RKO (cell line): ENCODE results near the gene MOB3C.
A peak's percentile ranks its signal among the peaks of the same experiment; 100 is the strongest.

ENCODE experiments used
- DNase-seq: peaks from one replicate; pipeline ENCODE4 v3.0.0-alpha.2; 2016; ENCODE audit warnings: low spot score

Gene MOB3C

DNA sequence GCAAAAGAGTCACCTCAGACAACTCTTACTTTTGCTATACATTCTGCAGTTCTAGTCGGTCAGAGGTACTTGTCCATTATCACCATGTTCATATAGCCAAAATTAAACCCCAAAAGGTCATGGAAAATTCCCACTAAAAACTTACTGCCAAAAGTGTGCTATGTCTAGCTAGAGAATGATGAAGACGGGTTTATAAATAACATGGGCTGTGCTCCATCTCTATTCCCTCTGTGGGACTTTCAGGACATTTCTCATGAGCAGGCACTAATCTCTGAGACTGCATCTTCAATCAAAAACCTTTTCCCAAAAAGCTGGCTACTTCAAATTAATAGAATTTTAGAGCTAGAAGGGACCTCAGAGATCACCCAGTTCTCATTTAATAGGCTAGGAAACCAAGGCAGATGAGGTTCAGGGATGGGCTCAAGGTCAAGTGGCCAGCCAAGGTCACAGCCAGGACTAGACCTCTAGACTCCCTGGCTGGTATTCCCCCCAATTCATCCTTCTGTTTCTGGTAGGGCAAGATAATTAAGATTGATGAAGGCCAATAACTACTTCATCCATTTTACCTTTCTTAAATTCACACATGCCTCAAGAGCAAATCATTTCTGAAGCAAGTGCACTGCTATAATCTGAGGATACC, 21.0 kb upstream of the MOB3C start:
- no peak for DNase-seq

DNA sequence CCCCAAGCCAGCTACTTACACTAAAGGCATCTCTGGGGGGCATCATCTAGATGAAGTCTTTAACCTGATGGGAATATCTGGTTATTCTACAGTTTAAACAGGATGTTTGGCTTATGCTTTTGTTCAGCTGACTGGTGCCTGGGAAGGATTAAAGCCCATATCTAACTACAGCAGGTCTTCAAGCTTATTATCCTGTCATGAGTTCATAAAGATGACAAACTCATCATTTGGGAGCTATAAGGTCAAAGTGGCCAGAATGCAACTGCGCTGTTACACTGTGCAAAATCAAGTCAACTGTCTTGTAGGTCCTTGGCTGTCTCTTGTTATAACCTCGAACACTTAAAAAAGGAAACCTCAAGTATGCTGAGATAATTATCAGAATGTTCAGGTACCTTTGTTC, 18.6 kb upstream of the MOB3C start:
- DNase-seq: no peak

DNA sequence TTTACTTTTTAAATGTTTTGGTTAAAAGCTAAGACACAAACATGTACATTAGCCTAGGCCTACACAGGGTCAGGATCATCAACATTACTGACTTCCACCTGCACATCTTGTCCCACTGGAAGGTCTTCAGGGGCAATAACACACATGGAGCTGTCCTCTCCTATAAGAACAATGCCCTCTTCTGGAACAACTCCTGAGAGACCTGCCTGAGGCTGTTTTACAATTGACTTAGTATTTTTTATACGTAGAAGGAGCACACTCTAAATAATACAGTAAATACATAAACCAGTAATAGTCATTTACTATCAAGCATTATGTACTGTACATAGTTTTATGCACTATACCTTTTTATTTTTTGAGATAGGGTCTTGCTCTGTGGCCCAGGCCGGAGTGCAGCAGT, 14.1 kb upstream of the MOB3C start:
- DNase-seq: no peak

DNA sequence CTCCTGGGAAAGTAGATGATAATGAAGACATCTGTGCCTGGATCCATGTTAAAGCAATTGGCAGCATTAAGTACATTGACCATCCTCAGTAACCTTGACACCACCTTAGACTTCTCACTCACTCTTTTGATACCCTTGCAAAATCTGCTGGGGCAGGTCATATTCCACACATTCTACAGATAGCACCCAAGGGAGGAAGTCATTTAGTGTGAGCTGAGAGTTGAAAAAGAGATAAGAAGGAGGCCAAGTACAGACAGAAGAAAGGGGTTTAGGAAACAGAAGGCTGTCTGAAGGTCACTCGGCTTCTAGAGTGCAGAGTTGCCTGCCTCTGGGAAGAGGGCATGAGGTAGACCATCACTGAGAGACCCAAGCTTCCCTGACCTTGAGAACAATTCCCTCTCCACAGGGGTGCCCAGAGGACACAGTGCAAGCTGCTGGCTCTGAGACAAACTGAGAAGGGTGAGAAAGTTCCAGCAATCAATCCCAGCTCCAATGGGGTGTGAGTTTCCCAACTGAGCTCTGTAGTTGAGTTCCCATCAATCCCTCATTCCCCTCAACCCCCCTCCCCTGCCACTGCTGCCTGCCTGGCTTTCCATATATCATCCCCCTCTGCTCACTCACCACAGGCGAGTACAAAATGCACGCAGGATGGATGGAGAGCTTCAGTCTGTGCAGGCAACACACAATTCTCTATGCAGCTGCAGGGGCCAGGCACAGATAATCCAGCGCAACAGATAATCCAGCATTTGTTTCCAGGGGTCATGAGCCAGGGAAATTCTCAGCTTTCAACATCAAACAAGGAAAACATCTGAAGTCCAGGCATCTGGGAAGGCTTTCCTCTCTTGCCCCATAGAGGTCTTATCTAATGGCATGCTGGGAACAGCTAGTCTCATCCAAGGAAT, 7.4 kb upstream of the MOB3C start:
- no peak for DNase-seq

DNA sequence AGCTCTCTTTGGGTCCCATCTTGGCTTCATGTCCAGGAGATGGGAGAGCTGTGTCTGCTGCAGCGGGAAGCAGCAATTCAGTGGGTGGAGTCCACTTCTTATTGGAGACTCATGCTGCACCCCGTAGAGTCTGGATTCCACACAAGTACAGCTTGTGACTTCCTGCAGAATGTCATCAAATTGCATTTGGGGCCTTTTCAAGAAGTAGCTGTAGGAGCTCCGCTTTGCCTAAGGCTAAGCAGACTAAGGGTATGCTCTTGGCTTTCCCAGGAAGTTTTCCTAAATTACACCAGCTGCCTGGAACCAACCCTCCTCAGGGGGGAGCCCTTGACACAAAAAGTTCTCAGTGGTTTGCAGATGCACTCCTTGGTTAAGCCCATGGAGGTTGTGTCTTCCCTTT, 5.7 kb upstream of the MOB3C start:
- peak; percentile 34 for DNase-seq

DNA sequence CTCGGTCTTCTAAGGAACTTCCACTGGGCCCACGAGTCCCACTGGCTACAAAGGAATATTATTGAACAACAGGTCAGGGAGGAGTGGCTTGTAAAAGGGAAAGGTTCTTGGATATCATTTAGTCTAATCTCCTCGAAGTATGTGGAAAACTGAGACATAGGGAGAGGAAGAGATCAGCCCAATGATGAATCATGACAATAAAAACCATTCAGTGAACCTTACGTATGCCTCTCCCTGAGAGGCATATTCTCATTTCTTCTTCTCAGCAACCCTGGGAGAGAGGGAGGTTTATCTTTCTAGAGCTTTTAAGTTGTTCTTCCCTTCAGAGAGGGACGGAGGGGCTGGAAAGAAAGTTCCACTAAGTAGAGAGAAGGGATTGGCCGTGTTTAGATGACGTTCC, 5.3 kb upstream of the MOB3C start:
- DNase-seq: no peak

DNA sequence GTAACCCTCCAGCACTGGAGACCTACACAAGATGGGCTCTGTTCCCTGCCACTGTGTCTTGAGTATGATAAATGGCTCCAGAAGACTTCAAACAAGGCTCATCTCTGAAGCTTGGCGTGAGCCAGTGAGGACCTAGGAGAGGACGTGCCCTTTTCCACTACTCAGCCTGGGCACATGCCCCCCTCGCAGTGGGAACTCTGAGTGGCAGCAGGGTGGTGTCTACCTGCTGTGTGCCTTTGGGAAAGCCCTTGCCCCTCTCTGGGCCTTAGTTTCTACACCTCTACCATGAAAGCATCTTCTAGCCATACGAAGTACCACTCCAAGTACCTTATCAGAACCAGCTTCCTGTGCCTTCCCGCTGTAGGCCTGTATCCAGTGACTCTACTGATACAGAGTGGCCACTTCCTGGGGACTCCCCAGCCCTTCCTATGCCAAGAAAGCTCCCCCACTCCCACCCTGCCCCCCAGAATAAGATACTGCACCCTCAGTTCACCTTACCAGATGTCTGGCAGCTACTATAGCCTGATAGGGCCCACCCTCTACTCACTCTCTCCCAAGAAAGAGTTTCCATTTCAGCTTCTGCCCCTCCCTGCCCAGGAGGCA, 3.1 kb upstream of the MOB3C start:
- DNase-seq: no peak

DNA sequence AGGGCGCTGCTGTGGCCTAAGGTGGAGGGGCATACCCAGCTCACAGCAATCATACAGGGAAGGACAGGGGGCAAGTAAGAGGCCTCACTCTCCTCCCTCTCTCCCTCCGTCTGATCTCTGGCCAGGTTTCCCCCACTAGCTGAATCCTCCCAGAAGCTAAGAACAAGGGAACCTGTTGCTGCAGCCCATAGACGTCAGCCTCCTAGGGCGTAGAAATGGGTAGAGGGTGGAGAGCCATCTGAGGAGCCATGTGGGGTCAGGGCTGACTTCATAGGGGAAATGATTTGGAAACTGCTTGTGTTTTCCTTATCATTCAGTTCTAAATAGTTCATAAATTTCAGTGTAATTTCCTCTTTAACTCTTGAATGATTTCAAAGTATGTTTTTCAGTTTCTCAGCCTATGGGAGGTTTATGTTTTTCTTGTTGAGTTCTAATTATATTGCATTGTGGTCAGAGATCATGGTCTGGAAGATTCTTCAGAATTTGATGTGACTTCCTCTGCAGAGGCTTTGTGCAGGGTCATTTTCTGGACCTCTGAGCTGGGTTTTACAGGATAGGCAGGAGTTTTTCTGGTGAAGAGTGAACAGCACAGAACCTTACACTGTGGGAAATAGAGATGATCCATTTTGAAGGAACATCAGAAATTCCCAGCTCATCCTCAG, 2.3 kb upstream of the MOB3C start:
- no peak for DNase-seq

DNA sequence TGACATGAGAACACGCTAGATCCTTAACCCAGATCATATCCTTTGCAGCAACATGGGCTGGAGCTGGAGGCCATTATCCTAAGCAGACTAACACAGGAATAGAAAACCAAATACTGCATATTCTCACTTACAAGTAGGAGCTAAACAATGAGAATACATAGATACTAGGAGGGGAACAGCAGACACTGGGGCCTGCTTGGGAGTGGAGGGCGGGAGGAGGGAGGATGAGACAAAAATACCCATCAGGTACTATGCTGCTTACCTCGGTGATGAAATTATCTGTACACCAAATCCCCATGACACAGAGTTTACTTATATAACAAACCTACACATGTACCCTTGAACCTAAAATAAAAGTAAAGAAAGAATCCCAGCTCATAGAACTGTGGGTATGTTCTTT, 1.2 kb upstream of the MOB3C start:
- DNase-seq: no peak

DNA sequence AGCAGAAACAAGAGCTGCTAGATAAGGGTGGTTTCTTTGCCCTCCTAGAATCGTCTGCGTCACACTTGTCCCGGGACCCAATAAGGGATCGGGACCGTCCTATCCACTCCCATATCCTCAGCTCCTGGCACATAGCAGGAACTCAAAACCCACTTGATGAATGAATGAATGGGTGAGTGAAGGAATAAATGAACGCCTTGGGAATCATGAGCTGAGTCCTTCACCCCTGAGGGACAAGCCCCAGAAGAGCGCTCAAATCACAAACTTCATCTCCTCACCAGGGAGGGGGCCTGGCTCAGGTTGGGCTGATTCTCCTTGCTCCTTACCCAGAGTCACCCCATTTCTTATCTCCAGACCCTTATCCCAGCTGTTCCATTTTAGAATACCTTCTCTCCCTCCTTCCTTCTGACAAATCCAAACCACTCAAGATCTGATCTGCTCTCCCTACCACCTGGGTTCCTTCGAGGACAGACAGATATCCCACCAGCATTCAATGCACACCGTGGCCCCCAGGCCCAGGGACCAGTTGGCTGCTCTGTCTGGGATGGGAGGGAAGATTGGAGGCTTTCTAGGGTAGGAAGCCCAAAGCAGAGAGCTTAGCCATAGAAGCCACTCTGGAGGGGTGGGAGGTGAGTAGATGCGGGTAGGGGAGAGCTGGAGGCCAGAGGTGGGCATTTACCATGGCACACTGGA, 643 bp upstream of the MOB3C start:
- no peak for DNase-seq

DNA sequence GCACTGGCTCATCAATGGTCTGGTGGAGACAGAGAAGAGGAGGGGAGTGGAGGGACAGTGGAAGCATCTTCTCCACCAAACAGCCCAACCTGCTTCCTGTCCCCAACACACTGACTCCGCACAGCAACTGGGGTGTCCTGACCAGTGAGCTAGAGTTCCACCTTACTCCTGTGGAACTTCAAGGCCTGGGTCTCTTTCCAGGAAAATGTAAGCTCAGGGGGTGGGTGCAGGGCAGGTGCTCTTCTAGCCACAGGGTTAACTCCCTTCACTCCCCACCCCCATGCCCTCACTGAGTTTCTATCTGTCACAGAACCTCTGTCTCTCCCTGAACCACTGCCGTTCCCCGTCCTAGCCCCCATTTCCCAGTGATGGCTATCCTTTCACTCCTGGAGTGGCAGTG, 876 bp downstream of the MOB3C start:
- no peak for DNase-seq

DNA sequence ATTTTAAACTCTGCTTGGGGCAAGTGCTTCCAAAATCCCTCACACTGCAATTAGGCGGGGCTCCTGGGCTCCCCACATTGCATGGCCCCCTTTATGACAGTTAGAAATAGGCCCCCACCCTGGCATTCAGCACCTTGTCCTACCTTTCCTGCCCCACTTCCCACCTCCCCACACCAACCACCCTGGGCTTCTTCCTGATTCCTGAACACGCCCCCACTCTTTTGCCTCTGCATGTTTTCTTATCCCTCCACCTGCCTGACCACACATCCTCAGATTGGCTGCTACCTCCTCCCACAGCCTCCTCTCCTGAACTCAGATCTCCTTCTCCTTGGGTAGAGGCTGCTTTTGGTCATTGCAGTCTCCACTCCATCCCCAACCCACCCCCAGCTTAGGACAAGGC, 1.5 kb downstream of the MOB3C start:
- DNase-seq: no peak

DNA sequence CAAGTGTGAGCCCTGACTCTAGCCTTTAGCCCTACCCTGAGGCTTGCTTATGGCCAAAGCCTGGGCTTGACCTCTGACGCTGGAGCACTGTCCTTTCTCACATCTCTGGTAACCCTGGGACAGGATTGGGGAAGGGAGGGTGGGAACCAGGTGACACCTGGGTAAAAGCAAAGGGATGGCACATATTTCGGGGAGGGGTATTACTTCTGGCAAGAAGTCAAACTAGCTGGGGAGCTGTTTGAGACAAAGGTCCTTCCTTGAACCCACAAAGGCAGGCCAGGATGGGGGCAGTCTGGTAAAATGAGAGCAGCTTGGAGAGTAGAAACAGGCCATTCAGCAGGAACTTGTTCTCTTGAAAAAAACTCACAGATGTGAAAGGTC, 2.0 kb downstream of the MOB3C start:
- DNase-seq: no peak

DNA sequence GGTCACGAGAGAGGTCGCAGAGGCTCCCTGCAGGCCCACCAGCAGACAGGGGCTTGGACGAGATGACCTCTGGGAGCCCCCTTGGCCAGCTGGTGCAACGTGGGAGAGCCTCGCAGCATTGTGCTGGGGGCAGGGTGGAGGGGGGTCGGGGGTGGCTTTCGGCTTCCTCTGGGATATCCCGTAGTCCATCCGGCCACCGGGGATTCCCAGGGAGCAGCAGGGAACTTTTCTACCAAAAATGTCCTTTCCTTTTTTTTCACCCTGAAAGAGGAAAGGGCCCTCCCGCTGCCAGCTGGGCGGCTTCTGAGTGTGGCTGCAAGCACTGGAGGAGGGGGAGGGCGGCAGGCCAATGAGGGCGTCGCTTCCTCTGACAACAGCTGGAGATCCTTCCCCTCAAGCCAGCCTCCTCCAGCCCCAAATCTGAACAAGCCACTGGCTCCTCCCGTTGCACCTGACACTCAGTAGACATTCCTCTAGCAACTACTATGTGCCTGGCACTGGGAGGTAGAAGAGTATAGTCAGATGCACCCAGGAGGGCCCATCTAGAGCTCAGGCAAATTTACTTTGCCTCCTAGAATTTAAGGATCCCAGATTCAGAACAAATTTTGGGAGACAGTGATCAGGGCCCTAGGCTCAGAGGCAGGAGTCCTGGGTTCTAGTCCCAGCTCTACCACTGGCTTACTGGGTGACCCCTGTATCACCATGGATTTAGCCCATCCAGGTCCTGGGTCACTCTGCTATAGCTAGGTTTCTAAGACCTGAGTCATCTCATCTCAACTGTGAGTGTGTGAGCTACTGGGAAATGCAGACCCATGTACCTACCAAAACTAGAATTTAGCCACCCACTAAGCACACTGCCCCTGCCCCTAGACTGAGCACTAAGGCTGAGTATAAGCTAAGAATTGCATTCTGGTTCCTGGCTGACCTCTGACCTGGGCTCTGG, 2.7 kb downstream of the MOB3C start:
- no peak for DNase-seq

DNA sequence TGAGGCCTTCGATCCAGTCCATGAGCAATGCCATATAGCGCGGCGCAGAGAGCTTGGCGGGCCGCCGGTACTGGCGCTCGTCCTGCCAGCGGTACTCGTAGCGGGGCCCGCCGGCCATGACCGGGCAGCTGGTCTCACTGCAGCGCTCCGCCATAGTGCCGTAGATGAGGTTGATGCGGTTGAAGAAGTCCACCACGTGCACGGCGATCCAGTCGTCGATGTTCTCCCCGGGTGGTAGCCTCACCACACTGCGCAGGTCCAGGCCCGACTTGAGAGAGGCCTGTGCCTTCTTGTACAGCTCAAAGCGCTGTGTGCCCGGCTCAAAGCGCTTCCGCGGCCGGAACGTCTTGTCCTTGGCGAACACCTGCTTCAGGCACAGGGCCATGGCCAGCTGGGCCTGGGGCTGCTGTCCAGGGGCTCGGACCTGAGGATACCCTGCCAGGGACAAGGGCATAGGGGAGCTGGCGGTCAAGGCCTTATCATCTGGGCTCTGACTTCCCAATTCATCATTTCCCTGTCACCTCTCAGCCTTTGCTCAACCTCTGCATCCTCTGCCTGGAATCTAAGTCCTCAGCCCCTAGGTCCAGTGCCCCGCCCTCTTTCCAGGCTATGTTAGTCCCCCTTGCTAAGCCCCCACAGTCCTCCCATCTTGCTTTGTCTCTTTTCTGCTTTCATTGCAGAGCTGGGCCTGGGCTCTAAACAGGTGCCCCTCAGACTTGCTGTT, 3.5 kb downstream of the MOB3C start:
- no peak for DNase-seq

DNA sequence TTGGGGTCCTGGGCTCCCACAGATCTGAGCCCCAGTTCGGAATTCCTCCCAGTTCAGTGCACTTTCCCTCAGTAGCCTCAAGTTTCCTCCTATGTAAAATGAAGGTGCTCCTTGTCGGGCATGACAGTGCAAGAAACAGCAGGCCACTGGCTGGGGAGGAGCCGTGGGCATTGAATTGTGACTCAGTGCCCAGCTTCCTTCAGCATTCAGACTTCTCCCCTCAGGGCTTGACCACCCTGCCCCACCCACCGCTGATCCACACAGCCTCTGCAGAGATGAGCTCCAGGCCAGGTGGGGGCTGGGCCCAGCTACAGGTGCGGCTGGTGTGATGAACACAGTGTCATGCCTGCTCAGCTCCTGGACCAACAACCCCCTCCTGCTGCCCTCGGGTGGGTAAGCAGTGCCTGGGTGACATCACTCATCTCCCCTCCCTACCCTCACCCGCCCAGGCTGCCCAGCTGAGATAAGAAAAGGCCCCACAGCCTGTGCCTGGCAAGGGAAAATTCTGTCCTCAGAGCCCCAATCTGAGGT, 4.9 kb downstream of the MOB3C start:
- no peak for DNase-seq

DNA sequence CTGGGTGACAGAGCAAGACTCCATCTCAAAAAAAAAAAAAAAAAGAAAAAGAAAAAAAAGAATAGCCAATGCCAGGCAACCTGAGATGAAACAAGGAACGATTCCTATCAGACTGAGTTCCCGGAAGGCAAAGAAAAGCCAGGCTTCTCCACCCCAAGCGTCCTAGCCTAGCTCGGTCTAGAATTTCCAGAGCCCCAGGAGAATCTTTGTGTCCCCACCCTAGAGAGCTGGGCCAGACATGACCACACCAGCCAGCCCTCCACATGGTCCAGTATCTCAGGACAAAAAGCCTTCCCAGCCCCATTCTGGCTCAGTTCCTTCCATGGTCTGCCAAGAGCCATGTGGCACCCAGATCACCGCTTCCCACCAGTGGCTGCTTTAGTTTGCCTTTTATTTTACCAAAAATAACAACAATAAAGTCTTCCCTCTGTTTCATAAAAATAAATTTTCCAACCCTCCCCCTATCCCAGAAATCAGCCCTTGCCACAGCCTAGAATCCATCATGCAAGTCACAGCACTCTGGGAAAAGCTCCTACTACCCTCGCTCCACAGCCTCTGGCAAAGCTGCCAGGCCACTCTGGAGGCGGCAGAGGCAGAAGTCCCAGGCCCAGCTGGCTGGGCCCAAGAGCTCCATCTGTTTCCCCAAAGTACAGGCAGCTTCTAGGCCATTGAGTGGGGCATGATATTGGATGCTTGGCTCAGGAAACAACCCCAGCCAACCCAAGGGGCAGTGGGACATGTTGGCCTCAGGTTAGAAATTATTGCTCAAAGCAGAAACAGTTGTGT, 9.1 kb downstream of the MOB3C start:
- no peak for DNase-seq

DNA sequence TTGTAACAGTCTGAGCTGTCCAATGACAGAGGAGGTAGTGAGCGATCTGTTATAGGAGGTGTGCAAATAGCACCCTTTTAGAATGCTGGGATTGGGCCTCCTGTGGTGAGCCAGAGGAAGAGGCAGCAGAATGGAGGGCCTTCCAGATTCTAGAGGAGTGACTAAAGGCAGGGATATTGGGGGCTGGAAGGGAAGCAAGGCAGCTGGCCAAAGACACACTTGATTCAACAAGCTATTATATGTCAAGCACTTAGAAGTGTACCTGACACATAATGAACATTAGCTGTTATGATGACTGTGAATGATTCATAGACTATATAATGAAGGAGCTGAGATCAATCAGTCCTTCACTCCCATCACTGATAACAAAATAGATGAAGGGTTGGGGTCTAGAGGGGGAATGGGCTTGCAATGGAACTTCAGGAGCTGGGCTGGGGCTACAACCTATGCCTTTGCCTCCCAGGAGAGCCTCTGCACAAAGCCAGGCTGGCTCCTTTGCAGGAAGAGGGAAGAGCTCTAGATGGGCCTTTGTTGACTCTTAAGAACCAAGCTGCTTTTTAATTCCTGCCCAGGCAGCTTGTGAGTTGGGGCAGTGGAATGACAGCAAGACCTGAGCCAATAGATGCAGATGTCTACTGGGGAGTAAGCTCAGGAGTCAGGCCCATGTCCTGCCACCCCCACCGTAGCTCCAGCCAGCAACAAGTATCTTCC, 10.2 kb downstream of the MOB3C start:
- DNase-seq: peak; percentile 68

DNA sequence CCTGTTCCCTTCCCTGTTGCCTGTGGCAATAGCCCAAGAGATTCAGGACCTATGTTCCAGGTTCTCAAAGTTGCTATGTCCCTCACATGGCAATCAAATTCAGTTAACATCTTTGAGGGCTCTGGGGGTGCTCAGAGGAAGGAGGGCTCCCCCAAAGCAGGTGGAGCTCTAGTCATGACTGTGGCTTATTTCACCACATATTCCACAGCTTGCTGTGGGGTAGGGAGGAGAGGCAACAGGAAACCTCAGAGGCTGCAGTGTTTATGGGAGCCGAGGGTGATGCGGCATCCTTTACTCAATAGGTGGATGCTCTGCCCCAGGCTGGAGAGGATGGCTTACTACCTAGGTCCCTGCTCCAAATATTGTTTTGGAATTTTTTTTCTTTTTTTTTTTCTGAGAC, 11.4 kb downstream of the MOB3C start:
- no peak for DNase-seq
